Measurements from ENCODE around the gene SPG7. TPM values are rescaled to one million over a fixed set of nuclear protein-coding genes. Genes with fewer than 3 reads are reported as not detected.
A peak's percentile ranks its signal among the peaks of the same experiment; 100 is the strongest.

The SPG7 gene
- total RNA-seq, 1 experiment from 2014 or later: 119 TPM

DNA sequence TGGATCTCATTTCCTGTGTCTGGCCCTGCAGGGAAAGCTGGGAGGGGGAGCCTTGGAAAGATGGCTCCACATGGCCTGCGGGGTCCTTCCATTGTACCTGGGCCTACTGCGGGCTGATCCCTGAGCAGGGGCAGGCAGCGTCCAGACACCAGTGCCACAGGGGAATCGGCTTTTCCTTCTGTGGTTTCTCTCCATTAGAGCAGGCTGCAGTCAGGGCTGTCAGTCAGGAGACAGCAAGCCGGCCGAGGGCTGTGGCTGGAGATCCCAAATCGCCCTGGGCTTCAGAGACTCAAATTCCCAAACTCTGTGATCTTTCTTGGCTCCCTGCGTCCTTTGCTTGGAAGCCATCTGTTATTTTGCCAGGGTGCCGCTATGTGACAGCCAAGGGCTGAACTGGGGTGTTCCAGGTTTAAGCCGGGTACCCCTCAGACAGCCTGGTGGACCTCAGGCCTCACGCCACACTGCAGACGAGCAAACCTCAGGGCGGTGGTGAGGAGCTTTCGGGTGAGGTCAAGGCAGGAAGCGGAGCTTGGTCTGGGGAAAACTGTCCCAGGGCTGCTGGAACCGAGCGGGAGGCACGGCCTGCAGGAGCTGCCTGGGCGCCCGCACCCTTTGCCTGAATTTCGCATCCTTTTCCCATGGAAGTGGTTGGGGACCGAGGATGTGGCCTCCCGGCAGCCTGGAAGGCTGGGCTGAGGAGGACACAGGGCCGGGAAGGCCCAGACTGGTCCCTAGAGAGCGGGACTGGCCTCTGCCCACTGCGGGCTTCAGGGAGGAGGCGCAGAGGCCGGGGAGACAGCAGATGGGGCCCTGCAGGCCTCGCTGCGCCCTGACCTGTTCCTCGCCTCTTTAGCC is 65.8 kb downstream of the SPG7 start:
- Histone ChIP-seq H2BK20ac (ENCODE audit: low read depth, low read length, poor library complexity, severe bottlenecking) (no peak overlapping the region), H3K23me2 (ENCODE audit: insufficient read length, low read depth, low read length, poor library complexity, severe bottlenecking) (peaks cover 11% of the 10 kb centered on the region), H4K20me1 (ENCODE audit: control insufficient read depth, insufficient read depth, insufficient read length) (no peaks in the 10 kb centered on the region), H2BK5ac (ENCODE audit: insufficient read length, low read length) (no peak overlapping the region), H3K79me1 (ENCODE audit: insufficient read depth, low read depth, low read length, poor library complexity, severe bottlenecking) (no peaks in the 10 kb centered on the region), H3K4me1 (ENCODE audit: insufficient read depth, low read length) (no peaks in the 10 kb centered on the region), H3K14ac (ENCODE audit: insufficient read depth, low read length) (peak overlapping the region; percentile 77; the same call in 1 of the 2 replicates), H2AK5ac (ENCODE audit: insufficient read length, low read length) (no peak overlapping the region), H3K18ac (ENCODE audit: insufficient read length, low read depth, low read length) (peak overlapping the region; percentile 43), H3K4me2 (ENCODE audit: insufficient read depth, insufficient read length, low read length) (peak overlapping the region; percentile 42), H4K8ac (replicated peaks; ENCODE audit: insufficient read length, low read depth, low read length) (no peak overlapping the region), H3K27ac (ENCODE audit: insufficient read length, low read depth, low read length) (no peak overlapping the region), H3K9me3 (ENCODE audit: control insufficient read depth, low read depth, low read length) (no peaks in the 10 kb centered on the region), H2BK15ac (ENCODE audit: low read depth, low read length) (no peak overlapping the region), H2BK120ac (ENCODE audit: low read depth, low read length, poor library complexity, severe bottlenecking) (no peak overlapping the region), H3K4ac (ENCODE audit: low read depth, low read length) (no peak overlapping the region), H3K56ac (ENCODE audit: insufficient read length, low read depth, low read length) (no peak overlapping the region), H3K79me2 (ENCODE audit: insufficient read depth, low read length) (no peaks in the 10 kb centered on the region), H4K5ac (ENCODE audit: insufficient read length, low read depth, low read length) (no peak overlapping the region), H3K9ac (ENCODE audit: extremely low read depth, insufficient read length, low read length) (no peak overlapping the region), H3K23ac (ENCODE audit: insufficient read length, low read depth, low read length) (no peak overlapping the region), H2AFZ (ENCODE audit: low read length) (no peak overlapping the region), H4K91ac (ENCODE audit: insufficient read length, low read depth, low read length) (no peak overlapping the region), H3T11ph (ENCODE audit: low read length) (no peak overlapping the region), H2BK12ac (ENCODE audit: insufficient read length, low read depth, low read length) (no peak overlapping the region), H3K27me3 (ENCODE audit: insufficient read depth, low read length) (peaks cover 3% of the 10 kb centered on the region; the same call in 1 of the 2 replicates)
- no peak for DNase-seq
- TF ChIP-seq, protein P1, sequence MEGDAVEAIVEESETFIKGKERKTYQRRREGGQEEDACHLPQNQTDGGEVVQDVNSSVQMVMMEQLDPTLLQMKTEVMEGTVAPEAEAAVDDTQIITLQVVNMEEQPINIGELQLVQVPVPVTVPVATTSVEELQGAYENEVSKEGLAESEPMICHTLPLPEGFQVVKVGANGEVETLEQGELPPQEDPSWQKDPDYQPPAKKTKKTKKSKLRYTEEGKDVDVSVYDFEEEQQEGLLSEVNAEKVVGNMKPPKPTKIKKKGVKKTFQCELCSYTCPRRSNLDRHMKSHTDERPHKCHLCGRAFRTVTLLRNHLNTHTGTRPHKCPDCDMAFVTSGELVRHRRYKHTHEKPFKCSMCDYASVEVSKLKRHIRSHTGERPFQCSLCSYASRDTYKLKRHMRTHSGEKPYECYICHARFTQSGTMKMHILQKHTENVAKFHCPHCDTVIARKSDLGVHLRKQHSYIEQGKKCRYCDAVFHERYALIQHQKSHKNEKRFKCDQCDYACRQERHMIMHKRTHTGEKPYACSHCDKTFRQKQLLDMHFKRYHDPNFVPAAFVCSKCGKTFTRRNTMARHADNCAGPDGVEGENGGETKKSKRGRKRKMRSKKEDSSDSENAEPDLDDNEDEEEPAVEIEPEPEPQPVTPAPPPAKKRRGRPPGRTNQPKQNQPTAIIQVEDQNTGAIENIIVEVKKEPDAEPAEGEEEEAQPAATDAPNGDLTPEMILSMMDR (conservative IDR thresholded peaks at IDR 0.05): no peak
- no CpG with 5 or more reads among the region's 31 CpGs for WGBS (ENCODE audit: extremely low coverage, insufficient read length, low lambda C conversion rate)
- Mint-ChIP-seq H3K9me3 (no peaks in the 10 kb centered on the region), H3K36me3 (ENCODE audit: insufficient read depth in 1 of 3, low read depth in 3 of 3) (peaks cover 0 to 6% (median 4%) of the 10 kb centered on the region in 3 experiments; a peak in 5 of 7 replicates), H3K4me3 (peak overlapping the region in 1 of 2 experiments; percentile 66; a peak in 4 of 5 replicates), H3K27ac (peak overlapping the region in 1 of 3 experiments; percentile 10; a peak in 1 of 7 replicates), H3K4me1 (peaks cover 2 to 6% of the 10 kb centered on the region in 2 experiments; a peak in 2 of 4 replicates), H3K27me3 (ENCODE audit: low read depth) (peaks cover 60% of the 10 kb centered on the region)
